Measurements from ENCODE around the gene ADAT3. TPM values are rescaled to one million over a fixed set of nuclear protein-coding genes. Genes with fewer than 3 reads are reported as not detected.
A peak's percentile ranks its signal among the peaks of the same experiment; 100 is the strongest.

The ADAT3 gene
- total RNA-seq, 3 donors from 2014 or later = 12.5 to 21.9 (median 19.6) TPM

DNA sequence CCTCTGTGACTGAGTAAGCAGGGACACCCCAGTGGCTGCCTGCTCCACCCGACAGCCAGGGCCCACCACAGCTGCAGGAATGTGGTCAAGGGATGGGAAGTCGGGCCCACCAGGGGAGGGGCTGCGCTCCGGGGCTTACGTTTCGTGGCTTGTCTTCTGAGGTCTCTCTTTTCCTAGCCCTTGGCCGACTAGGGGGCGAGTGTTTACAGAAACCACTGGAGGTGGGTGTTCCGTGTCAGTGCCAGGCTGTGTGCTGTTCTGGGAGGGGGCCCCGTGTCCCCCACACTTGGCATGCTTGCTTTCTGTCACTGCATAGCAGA is 4.5 kb downstream of the ADAT3 start:
- Histone ChIP-seq H3K36me3 (ENCODE audit: low read depth) (no peaks in the 10 kb centered on the region), H3K4me1 (ENCODE audit: low read depth) (peaks cover 39% of the 10 kb centered on the region), H3K9me3 (no peaks in the 10 kb centered on the region), H3K4me3 (no peak overlapping the region)
- intact Hi-C loops (cut with DNase I, micrococcal nuclease) = no loop called here
- no peak for ATAC-seq
- no peak for DNase-seq
- TF ChIP-seq, protein P1, sequence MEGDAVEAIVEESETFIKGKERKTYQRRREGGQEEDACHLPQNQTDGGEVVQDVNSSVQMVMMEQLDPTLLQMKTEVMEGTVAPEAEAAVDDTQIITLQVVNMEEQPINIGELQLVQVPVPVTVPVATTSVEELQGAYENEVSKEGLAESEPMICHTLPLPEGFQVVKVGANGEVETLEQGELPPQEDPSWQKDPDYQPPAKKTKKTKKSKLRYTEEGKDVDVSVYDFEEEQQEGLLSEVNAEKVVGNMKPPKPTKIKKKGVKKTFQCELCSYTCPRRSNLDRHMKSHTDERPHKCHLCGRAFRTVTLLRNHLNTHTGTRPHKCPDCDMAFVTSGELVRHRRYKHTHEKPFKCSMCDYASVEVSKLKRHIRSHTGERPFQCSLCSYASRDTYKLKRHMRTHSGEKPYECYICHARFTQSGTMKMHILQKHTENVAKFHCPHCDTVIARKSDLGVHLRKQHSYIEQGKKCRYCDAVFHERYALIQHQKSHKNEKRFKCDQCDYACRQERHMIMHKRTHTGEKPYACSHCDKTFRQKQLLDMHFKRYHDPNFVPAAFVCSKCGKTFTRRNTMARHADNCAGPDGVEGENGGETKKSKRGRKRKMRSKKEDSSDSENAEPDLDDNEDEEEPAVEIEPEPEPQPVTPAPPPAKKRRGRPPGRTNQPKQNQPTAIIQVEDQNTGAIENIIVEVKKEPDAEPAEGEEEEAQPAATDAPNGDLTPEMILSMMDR (IDR thresholded peaks at IDR 0.05) = no peak

DNA sequence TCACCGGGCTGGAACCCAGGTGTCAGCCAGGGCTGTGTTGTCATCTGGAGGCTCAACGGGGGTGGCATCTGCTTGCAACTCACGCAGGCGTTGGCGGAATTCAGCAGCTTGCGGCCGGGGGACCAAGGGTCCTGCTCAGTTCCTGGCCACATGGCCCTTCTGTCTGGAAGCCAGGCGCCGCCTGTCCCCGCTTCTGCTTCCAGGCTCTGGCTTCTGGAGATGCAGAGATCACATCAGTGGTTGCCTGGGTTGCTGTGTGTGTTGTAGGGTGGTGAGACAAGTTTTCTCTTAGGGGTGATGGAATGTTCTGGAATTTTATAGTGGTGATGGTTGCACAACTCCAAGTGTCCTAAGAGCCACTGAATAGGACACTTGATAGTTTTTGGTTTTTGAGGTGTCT is 5.0 kb downstream of the ADAT3 start:
- DNase-seq = no peak
- TF ChIP-seq, protein P1 (IDR thresholded peaks at IDR 0.05) = no peak
- Histone ChIP-seq H3K4me3 (no peak overlapping the region), H3K36me3 (ENCODE audit: low read depth) (no peaks in the 10 kb centered on the region), H3K9me3 (no peaks in the 10 kb centered on the region), H3K4me1 (ENCODE audit: low read depth) (peaks cover 37% of the 10 kb centered on the region)
- intact Hi-C loops (cut with DNase I, micrococcal nuclease) = no loop called here
- no peak for ATAC-seq

DNA sequence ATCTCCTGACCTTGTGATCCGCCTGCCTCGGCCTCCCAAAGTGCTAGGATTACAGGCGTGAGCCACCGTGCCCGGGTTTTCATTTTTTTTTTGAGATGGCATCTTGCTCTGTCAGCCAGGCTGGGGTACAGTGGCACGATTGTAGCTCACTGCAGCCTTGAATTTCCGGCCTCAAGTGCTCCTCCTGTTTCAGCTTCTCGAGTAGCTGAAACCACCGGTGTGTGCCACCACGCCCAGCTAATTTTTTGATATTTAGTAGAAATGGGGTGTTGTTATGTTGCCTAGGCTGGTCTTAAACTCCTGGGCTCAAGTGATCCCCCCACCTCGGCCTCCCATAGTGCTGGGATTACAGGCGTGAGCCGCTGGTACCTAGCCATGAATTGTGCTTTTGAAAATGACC is 5.9 kb downstream of the ADAT3 start:
- TF ChIP-seq, protein P1 (IDR thresholded peaks at IDR 0.05) = no peak
- Histone ChIP-seq H3K4me3 (no peak overlapping the region), H3K36me3 (ENCODE audit: low read depth) (no peaks in the 10 kb centered on the region), H3K9me3 (no peaks in the 10 kb centered on the region), H3K4me1 (ENCODE audit: low read depth) (peaks cover 36% of the 10 kb centered on the region)
- intact Hi-C loops (cut with DNase I, micrococcal nuclease) = no loop called here
- no peak for DNase-seq
- ATAC-seq = no peak

GRCh38 chr19:1911995-1912394 is 6.8 kb downstream of the ADAT3 start:
- peak; percentile 67 for ATAC-seq
- DNase-seq = peak; percentile 92 to 94 (median 93)
- intact Hi-C loops (cut with DNase I, micrococcal nuclease) = no loop called here
- no peaks in the 10 kb centered on the region for H3K9me3 ChIP-seq
- no peak overlapping the region for H3K4me3 ChIP-seq
- H3K36me3 ChIP-seq (ENCODE audit: low read depth) = no peaks in the 10 kb centered on the region
- peaks cover 28% of the 10 kb centered on the region for H3K4me1 ChIP-seq (ENCODE audit: low read depth)
- TF ChIP-seq, protein P1 (IDR thresholded peaks at IDR 0.05) = no peak

- Histone ChIP-seq H3K36me3 (ENCODE audit: low read depth) (no peaks in the 10 kb centered on the region), H3K4me3 (no peak overlapping the region), H3K4me1 (ENCODE audit: low read depth) (peaks cover 22% of the 10 kb centered on the region), H3K9me3 (no peaks in the 10 kb centered on the region)
- DNase-seq = no peak
- no peak for ATAC-seq
- TF ChIP-seq, protein P1 (IDR thresholded peaks at IDR 0.05) = no peak
- intact Hi-C loops (cut with DNase I, micrococcal nuclease) = no loop called here
Measured at GRCh38 chr19:1912760-1913505, 7.7 kb downstream of the ADAT3 start.

All from mucosa of descending colon (tissue), 3 donors.